LNCaP clone FGC (cell line): Measurements from ENCODE around the gene CD9.

ENCODE experiments used
- DNase-seq: peaks from one replicate; pipeline ENCODE4 v3.0.0-alpha.2; 2011; ENCODE audit warnings: low read depth
- H3K4me3 ChIP-seq: 2 replicates; pipeline ENCODE4 v1.5.1; 2011; ENCODE audit warnings: mild to moderate bottlenecking, low read depth, low read length, control low read depth
- TF ChIP-seq, protein P1 (sequence below): IDR thresholded peaks from 2 replicates; pipeline ENCODE4 v1.5.1; 2012; ENCODE audit warnings: mild to moderate bottlenecking; ENCODE audit not compliant: control insufficient read depth, insufficient read depth; ENCODE audit errors: extremely low read depth

CD9 gene

DNA sequence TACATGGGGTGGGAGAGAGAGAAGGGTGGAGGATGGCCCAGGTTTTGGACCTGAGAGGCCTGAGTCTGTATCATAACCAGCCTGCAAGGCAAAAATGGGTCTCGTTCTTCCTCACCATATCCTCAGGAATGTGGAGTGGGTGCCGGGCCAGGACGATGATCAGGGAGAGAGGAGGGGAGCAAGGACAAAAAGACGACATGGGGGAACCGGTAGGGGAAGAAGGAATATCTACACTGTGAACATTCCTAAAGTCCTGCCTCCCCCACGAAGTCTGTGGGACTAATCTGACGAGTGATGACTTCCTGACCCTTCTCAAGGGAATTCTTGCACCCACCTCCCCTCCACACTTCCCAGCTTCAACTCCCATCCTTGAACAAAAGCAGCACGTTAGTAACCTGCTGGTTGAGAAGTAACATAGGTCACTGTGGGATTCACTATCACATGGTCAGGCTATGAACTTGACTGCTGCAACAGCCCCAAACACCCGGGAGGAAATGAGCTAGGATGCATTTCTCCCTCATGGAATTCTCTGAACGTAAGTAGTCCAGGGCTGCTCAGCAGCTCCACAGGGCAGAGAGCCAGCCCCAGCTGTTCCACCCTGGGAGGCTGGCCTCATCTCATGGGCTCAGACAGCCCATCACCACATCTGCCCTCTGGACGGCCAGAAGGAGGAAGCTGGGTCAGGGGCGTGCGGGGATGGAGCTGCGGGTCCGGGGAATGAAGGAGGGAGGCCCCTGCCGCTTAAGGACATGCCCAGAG is 38.9 kb upstream of the CD9 start:
- DNase-seq, result no peak
- no peak overlapping the region for H3K4me3 ChIP-seq
- TF ChIP-seq, protein P1, sequence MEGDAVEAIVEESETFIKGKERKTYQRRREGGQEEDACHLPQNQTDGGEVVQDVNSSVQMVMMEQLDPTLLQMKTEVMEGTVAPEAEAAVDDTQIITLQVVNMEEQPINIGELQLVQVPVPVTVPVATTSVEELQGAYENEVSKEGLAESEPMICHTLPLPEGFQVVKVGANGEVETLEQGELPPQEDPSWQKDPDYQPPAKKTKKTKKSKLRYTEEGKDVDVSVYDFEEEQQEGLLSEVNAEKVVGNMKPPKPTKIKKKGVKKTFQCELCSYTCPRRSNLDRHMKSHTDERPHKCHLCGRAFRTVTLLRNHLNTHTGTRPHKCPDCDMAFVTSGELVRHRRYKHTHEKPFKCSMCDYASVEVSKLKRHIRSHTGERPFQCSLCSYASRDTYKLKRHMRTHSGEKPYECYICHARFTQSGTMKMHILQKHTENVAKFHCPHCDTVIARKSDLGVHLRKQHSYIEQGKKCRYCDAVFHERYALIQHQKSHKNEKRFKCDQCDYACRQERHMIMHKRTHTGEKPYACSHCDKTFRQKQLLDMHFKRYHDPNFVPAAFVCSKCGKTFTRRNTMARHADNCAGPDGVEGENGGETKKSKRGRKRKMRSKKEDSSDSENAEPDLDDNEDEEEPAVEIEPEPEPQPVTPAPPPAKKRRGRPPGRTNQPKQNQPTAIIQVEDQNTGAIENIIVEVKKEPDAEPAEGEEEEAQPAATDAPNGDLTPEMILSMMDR, result no peak

DNA sequence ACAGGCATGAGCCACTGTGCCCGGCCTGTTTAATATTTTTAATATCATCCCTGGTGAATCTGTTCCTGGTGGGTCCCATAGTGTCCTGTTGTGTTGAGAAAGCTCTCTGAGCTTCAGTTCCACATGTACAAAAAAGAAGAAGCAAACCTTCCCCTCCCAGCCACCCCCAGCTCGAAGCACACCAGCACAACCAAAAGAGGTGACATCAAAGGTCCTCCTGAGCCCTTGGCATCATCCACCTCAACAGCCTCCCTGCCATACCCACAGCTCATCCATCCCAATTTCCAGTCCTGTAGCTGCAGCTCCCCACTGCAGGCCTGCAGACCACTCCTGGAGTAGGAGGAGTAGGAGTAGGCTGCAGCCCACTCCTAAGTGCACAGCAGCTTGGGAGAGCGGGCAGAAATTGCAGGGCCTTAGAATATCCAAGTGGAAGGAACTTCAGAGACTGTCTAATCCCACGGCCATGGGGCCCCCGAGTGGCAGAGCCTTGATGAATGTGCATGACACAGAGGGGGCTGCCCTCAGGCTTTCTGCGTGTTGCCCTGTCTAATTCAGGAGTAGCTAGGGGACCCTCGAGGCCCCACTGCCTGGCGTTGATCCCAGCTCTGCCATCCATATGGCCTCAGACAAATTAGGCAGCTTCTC is 36.7 kb upstream of the CD9 start:
- TF ChIP-seq, protein P1, result no peak
- H3K4me3 ChIP-seq, result no peak overlapping the region
- no peak for DNase-seq

DNA sequence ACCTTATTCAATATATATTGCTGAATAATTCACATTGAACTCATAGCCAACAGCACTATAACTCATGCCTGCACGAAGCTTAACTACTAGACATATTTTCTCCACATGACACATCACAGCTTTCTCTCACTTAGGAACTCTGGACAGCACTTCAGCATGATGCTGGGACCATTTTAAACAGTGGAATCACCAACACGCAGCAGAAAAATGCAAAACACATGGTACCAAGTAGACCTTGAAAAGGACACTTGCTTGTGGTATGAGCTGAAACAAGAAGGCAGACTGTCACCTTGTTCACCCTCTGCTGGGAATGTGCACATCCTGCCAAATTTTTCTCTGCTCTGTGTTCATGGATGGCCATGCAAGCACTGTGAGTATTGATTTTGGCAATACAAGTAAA is 34.8 kb upstream of the CD9 start:
- TF ChIP-seq, protein P1, result no peak
- no peak overlapping the region for H3K4me3 ChIP-seq
- DNase-seq, result no peak

DNA sequence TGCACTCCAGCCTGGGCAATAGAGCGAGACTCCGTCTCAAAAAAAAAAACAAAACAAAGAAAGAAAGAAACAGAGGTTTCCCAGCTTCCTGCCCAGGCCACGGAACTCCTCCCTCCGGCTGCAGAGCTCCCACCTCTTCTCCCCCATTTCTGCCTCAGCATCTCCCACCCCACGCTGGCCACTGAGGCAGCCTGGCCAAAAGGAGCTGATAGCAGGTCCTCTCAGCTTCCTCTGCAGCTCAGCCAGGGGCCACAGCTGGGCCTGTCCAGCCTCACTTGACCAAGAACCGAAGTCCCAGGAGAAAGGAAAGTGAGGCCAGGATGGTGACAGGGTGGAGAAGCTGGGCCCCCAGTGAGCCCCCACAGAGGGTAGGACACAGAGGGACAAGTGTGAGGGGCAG is 33.4 kb upstream of the CD9 start:
- H3K4me3 ChIP-seq, result no peak overlapping the region
- DNase-seq, result no peak
- TF ChIP-seq, protein P1, result no peak

DNA sequence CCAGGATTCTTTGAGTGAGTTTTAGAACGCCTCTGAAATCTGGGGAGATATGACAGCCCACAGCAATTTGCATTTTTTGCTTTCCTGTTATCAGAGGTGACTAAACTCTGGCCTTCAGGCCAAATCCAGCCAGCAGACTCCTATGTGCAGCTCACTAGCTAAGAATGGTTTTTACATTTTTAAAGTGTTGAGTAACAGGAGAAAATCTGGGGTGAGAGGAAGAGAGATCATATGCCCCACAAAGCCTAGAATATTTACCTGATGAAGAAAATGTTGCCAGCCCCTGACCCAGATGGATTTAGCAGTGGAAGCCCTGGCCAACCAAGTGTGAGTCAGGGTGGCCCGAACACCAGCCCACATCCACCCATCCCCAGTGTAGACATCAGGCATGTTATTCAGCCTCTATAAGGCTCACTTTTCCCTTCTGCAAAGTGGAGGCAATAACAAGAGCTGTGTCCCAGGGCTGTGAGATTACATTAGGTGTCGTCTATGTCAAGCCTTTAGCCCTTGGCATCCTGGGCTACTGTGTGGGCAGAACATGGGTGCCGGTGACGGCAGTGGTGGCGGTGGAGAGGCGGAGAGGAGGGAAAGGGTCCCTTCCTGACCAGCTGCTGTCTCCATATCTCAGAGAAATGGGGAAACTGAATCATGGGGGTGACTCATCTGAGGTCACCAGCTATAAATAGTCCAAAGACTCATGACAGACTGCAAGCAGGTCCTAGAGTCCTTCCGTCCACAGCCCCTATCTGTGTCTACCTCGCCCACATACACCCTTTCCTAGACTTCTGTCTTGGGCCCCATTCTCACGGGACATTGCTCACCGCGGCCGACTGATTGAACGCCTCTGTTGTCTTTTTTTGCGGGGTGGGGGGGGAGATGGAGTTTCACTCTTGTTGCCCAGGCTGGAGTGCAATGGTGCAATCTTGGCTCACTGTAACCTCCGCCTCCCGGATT is 32.6 kb upstream of the CD9 start:
- DNase-seq, result no peak
- TF ChIP-seq, protein P1, result no peak
- H3K4me3 ChIP-seq, result no peak overlapping the region

DNA sequence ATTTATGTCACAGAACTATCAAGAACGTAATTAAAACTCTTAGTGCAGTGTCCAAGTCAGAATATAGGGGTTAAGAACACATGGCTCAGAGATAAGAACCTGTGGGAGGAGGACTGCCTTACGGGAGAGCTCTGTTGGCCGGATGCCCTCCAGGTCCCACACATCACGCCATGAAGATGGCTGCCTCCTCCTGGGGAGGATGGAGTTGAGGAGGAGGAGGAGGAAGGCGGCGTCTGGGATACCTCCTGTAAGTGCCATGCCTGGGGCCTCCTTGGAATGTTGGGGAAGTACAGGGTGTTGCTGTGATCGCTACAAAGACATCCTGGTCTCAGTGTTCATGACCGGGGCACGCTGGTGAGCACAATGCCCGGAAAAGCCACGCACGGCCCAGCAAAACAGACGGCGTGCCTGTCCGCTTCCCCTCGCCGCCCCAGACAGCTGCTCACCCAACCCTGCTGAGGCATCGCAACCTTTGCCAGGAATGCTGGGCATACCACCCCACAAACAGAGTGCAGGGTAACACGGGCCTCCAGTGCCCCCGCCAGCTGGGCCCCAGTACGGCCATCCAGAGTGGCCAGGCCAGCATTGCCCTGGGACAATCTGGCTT is 28.7 kb upstream of the CD9 start:
- TF ChIP-seq, protein P1, result no peak
- no peak overlapping the region for H3K4me3 ChIP-seq
- DNase-seq, result no peak
